ENCODE measurements around the gene TPTE. TPM values are rescaled to one million over a fixed set of nuclear protein-coding genes. Genes with fewer than 3 reads are reported as not detected.
"Not testable (repeated sequence)": the region's sequence is repeated elsewhere in the genome, so short reads cannot be mapped to it uniquely, and the experiment has no call there.

The TPTE gene
- total RNA-seq (not detected), polyA plus RNA-seq (under 1 TPM in 1 of 2 donors, not detected in 1; 0.08 TPM)
- long read RNA-seq, donor 1: 0 reads
- long read RNA-seq, donor 2: 0 reads

DNA sequence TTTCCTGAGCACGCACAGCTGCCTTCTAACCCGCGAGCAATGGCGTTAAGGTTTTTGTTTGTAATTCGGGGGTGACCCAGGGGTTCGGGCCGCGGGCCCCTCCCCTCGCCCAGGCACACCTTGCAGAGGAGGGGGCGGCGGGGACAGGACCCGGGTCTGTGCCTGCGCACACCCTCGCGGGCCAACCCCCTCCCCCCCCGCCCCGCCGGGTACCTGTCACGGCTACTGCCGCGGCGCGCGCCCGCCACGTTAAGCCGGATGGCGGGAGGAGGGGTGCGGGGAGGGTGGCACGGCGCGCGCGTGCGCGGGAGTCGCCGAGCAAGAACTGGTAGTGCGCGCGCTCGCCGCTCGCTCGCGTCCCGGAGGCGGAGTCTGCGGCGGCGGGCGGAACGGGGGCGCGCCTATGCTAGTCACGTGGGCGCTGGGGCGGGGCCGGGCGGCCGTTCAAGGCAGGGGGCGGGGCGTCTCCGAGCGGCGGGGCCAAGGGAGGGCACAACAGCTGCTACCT is at the start of gene TPTE:
Gene TPTE (plus strand): TSS at position 493 of the 508 bp plus-strand sequence. CDS start 17,141 bp downstream, outside the sequence.
- H3K9me3 ChIP-seq (ENCODE audit: control insufficient read depth, low read length): no peaks in the 10 kb centered on the region
- H3K27me3 ChIP-seq (ENCODE audit: control insufficient read depth in 1 of 2, insufficient read depth in 2 of 2, low read length in 1 of 2): no peaks in the 10 kb centered on the region
- no peaks in the 10 kb centered on the region for H3K36me3 ChIP-seq (ENCODE audit: control insufficient read depth in 1 of 2, insufficient read depth in 2 of 2, low read length in 1 of 2)
- DNase-seq (peak in 1 of 2 donors; percentile 74), ATAC-seq (ENCODE audit: low FRiP score) (peak; percentile 23)
- WGBS, 2 donors: 49 to 54% methylated on average over 53 to 66 of the region's 66 CpGs
- H3K4me1 ChIP-seq (ENCODE audit: control insufficient read depth in 1 of 2, insufficient read depth in 2 of 2, low read length in 2 of 2): no peaks in the 10 kb centered on the region
- H3K4me3 ChIP-seq (ENCODE audit: low read length in 2 of 2): no peak within 1 kb of the TSS
- no peak within 1 kb of the TSS for H3K27ac ChIP-seq (ENCODE audit: low read depth in 1 of 2, low read length in 2 of 2)
- intact Hi-C loops (cut with DNase I): no loop called here

- intact Hi-C loops (cut with DNase I); H3K36me3 ChIP-seq (ENCODE audit: control insufficient read depth in 1 of 2, insufficient read depth in 2 of 2, low read length in 1 of 2); H3K27ac ChIP-seq (ENCODE audit: low read depth in 1 of 2, low read length in 2 of 2); ATAC-seq (ENCODE audit: low FRiP score); H3K9me3 ChIP-seq (ENCODE audit: control insufficient read depth, low read length); H3K27me3 ChIP-seq (ENCODE audit: control insufficient read depth in 1 of 2, insufficient read depth in 2 of 2, low read length in 1 of 2); H3K4me1 ChIP-seq (ENCODE audit: control insufficient read depth in 1 of 2, insufficient read depth in 2 of 2, low read length in 2 of 2); H3K4me3 ChIP-seq (ENCODE audit: low read length in 2 of 2): not testable (repeated sequence)
- DNase-seq: peak in 1 of 2 donors; percentile 70
These were observed 49.4 kb upstream of the TPTE start for GRCh38 chr21:10471999-10472398.

DNA sequence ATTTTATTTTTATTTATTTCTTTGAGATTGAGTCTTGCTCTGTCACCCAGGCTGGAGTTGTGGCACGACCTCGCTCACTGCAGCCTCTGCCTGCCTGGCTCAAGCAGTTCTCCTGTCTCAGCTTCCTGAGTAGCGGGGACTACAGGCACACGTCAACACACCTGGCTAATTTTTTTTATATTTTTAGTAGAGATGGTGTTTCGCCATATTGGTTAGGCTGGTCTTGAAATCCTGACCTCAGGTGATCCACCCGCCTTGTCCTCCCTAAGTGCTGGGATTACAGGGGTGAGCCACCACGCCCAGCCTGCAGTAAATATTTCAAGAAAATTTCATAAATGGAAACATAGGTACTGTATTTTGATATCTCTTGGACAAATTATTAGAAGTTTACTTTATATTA is 43.6 kb upstream of the TPTE start:
- H3K27me3 ChIP-seq (ENCODE audit: control insufficient read depth in 1 of 2, insufficient read depth in 2 of 2, low read length in 1 of 2); DNase-seq; H3K36me3 ChIP-seq (ENCODE audit: control insufficient read depth in 1 of 2, insufficient read depth in 2 of 2, low read length in 1 of 2); H3K27ac ChIP-seq (ENCODE audit: low read depth in 1 of 2, low read length in 2 of 2); H3K9me3 ChIP-seq (ENCODE audit: control insufficient read depth, low read length); H3K4me3 ChIP-seq (ENCODE audit: low read length in 2 of 2); H3K4me1 ChIP-seq (ENCODE audit: control insufficient read depth in 1 of 2, insufficient read depth in 2 of 2, low read length in 2 of 2); intact Hi-C loops (cut with DNase I): not testable (repeated sequence)
- 56% methylated on average over 7 of the region's 7 CpGs for WGBS, 2 donors
- peak; percentile 56 for ATAC-seq (ENCODE audit: low FRiP score)

GRCh38 chr21:10479875-10480274 is 41.5 kb upstream of the TPTE start:
- H3K27me3 ChIP-seq (ENCODE audit: control insufficient read depth in 1 of 2, insufficient read depth in 2 of 2, low read length in 1 of 2); H3K36me3 ChIP-seq (ENCODE audit: control insufficient read depth in 1 of 2, insufficient read depth in 2 of 2, low read length in 1 of 2); H3K4me3 ChIP-seq (ENCODE audit: low read length in 2 of 2); intact Hi-C loops (cut with DNase I); DNase-seq; H3K4me1 ChIP-seq (ENCODE audit: control insufficient read depth in 1 of 2, insufficient read depth in 2 of 2, low read length in 2 of 2); H3K27ac ChIP-seq (ENCODE audit: low read depth in 1 of 2, low read length in 2 of 2); H3K9me3 ChIP-seq (ENCODE audit: control insufficient read depth, low read length): not testable (repeated sequence)
- WGBS, 2 donors: 32 to 35% methylated on average over 4 of the region's 4 CpGs
- ATAC-seq (ENCODE audit: low FRiP score): peak; percentile 81

- DNase-seq: peak in 1 of 2 donors; percentile 55
- H3K9me3 ChIP-seq (ENCODE audit: control insufficient read depth, low read length); ATAC-seq (ENCODE audit: low FRiP score); H3K27me3 ChIP-seq (ENCODE audit: control insufficient read depth in 1 of 2, insufficient read depth in 2 of 2, low read length in 1 of 2); intact Hi-C loops (cut with DNase I); H3K4me3 ChIP-seq (ENCODE audit: low read length in 2 of 2); H3K27ac ChIP-seq (ENCODE audit: low read depth in 1 of 2, low read length in 2 of 2); H3K4me1 ChIP-seq (ENCODE audit: control insufficient read depth in 1 of 2, insufficient read depth in 2 of 2, low read length in 2 of 2); H3K36me3 ChIP-seq (ENCODE audit: control insufficient read depth in 1 of 2, insufficient read depth in 2 of 2, low read length in 1 of 2): not testable (repeated sequence)
- WGBS, 2 donors: 41 to 63% methylated on average over 2 to 3 of the region's 3 CpGs
These were observed 36.5 kb upstream of the TPTE start for GRCh38 chr21:10484864-10485263.

DNA sequence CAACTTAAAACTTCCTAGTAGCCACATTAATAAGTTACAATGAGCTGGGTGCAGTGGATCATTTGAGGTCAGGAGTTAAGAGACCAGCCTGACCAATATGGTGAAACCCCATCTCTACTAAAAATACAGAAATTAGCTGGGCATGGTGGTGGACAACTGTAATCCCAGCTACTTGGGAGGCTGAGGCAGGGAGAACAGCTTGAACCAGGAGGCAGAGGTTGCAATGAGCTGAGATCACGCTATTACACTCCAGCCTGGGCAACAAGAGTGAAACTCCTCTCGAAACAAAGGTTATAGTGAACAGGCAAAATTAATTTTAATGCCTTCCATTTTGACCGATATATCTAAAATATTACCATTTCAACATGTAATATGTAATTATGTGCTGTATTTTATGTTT is 30.9 kb upstream of the TPTE start:
- intact Hi-C loops (cut with DNase I); ATAC-seq (ENCODE audit: low FRiP score): not testable (repeated sequence)

DNA sequence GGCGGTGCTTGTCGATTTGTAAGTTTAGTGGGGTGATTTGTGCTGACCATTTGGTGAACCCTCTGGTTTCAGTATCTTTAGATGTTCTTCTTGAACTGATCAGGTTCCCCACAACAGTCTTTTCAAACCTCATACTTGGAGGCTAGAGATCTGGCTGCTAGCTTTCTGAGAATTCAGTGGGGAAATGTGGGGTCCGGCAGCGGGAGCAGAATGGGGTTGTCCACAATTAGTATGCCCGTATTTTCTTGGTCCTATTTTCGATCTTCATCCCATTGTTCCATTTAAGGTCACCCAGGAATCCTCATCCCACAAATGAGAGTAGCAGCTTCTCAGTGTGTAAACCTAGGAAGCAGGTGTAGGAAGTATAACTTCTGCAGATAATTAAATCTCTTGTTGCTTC is 10.3 kb upstream of the TPTE start:
- Histone ChIP-seq H3K4me1 (ENCODE audit: control insufficient read depth in 1 of 2, insufficient read depth in 2 of 2, low read length in 2 of 2) (no peaks in the 10 kb centered on the region), H3K9me3 (ENCODE audit: control insufficient read depth, low read length) (no peaks in the 10 kb centered on the region), H3K27me3 (ENCODE audit: control insufficient read depth in 1 of 2, insufficient read depth in 2 of 2, low read length in 1 of 2) (no peaks in the 10 kb centered on the region), H3K27ac (ENCODE audit: low read depth in 1 of 2, low read length in 2 of 2) (no peak overlapping the region), H3K36me3 (ENCODE audit: control insufficient read depth in 1 of 2, insufficient read depth in 2 of 2, low read length in 1 of 2) (no peaks in the 10 kb centered on the region), H3K4me3 (ENCODE audit: low read length in 2 of 2) (no peak overlapping the region)
- intact Hi-C loops (cut with DNase I): no loop called here
- ATAC-seq (ENCODE audit: low FRiP score): peak; percentile 51
- 61 to 62% methylated on average over 6 of the region's 6 CpGs for WGBS, 2 donors
- no peak for DNase-seq

More for the DNA sequence above, 30.9 kb upstream of the TPTE start:
- WGBS, 2 donors: 45 to 56% methylated on average over 3 of the region's 3 CpGs
- H3K9me3 ChIP-seq (ENCODE audit: control insufficient read depth, low read length); H3K36me3 ChIP-seq (ENCODE audit: control insufficient read depth in 1 of 2, insufficient read depth in 2 of 2, low read length in 1 of 2); H3K4me1 ChIP-seq (ENCODE audit: control insufficient read depth in 1 of 2, insufficient read depth in 2 of 2, low read length in 2 of 2); H3K27ac ChIP-seq (ENCODE audit: low read depth in 1 of 2, low read length in 2 of 2); H3K4me3 ChIP-seq (ENCODE audit: low read length in 2 of 2); DNase-seq; H3K27me3 ChIP-seq (ENCODE audit: control insufficient read depth in 1 of 2, insufficient read depth in 2 of 2, low read length in 1 of 2): not testable (repeated sequence)

GRCh38 chr21:10516889-10517288 is 4.5 kb upstream of the TPTE start:
- intact Hi-C loops (cut with DNase I); H3K4me3 ChIP-seq (ENCODE audit: low read length in 2 of 2); DNase-seq; ATAC-seq (ENCODE audit: low FRiP score); H3K27ac ChIP-seq (ENCODE audit: low read depth in 1 of 2, low read length in 2 of 2); H3K4me1 ChIP-seq (ENCODE audit: control insufficient read depth in 1 of 2, insufficient read depth in 2 of 2, low read length in 2 of 2); H3K9me3 ChIP-seq (ENCODE audit: control insufficient read depth, low read length); H3K27me3 ChIP-seq (ENCODE audit: control insufficient read depth in 1 of 2, insufficient read depth in 2 of 2, low read length in 1 of 2); H3K36me3 ChIP-seq (ENCODE audit: control insufficient read depth in 1 of 2, insufficient read depth in 2 of 2, low read length in 1 of 2): not testable (repeated sequence)
- WGBS, 2 donors: 77 to 84% methylated on average over 3 of the region's 3 CpGs

GRCh38 chr21:10517904-10518303 is 3.5 kb upstream of the TPTE start:
- intact Hi-C loops (cut with DNase I); H3K27ac ChIP-seq (ENCODE audit: low read depth in 1 of 2, low read length in 2 of 2); H3K36me3 ChIP-seq (ENCODE audit: control insufficient read depth in 1 of 2, insufficient read depth in 2 of 2, low read length in 1 of 2); H3K27me3 ChIP-seq (ENCODE audit: control insufficient read depth in 1 of 2, insufficient read depth in 2 of 2, low read length in 1 of 2); ATAC-seq (ENCODE audit: low FRiP score); H3K4me3 ChIP-seq (ENCODE audit: low read length in 2 of 2); H3K9me3 ChIP-seq (ENCODE audit: control insufficient read depth, low read length); H3K4me1 ChIP-seq (ENCODE audit: control insufficient read depth in 1 of 2, insufficient read depth in 2 of 2, low read length in 2 of 2): not testable (repeated sequence)
- DNase-seq: peak in 1 of 2 donors; percentile 60
- 73 to 74% methylated on average over 10 of the region's 10 CpGs for WGBS, 2 donors

Data from aorta (tissue), 5 donors.